Spleen (tissue), 11 donors: ENCODE data around the gene DCAF8L2. TPM values are rescaled to one million over a fixed set of nuclear protein-coding genes. Genes with fewer than 3 reads are reported as not detected.

Experiments
- DNase-seq: peaks from one replicate; pipeline ENCODE4 v3.0.0-alpha.2; 2020
- H3K27ac ChIP-seq, 8 donors: fragments of 200-600 bp; sonication (generic) in 7 of 8; 1 replicate in 4 of 8; 2 replicates in 4 of 8; pipeline versions ENCODE4 v1.5.0 to v1.8.0; 2016 to 2021; ENCODE audit warnings: inconsistent platforms in 4 of 8, mild to moderate bottlenecking in 4 of 8, moderate library complexity in 1 of 8
- H3K27me3 ChIP-seq, 7 donors: fragments of 200-600 bp; sonication (generic) in 6 of 7; replicated peaks in 1 of 7; 1 replicate in 4 of 7; 2 replicates in 3 of 7; pipeline versions ENCODE4 v1.5.0 to v1.8.0; 2016 to 2021; ENCODE audit warnings: inconsistent platforms in 3 of 7, mild to moderate bottlenecking in 1 of 7
- H3K36me3 ChIP-seq, 6 donors: fragments of 200-600 bp; sonication (generic) in 5 of 6; 1 replicate in 4 of 6; 2 replicates in 2 of 6; pipeline versions ENCODE4 v1.5.0 to v1.8.0; 2016 to 2021; ENCODE audit warnings: inconsistent platforms in 2 of 6
- H3K4me1 ChIP-seq, 6 donors: fragments of 200-600 bp; sonication (generic) in 5 of 6; 1 replicate in 3 of 6; 2 replicates in 3 of 6; pipeline versions ENCODE4 v1.5.0 to v1.8.0; 2016 to 2021; ENCODE audit warnings: inconsistent platforms in 3 of 6
- H3K4me3 ChIP-seq, 8 donors: fragments of 200-600 bp; sonication (generic) in 7 of 8; 1 replicate in 4 of 8; 2 replicates in 4 of 8; pipeline versions ENCODE4 v1.5.0 to v1.8.0; 2016 to 2021; ENCODE audit warnings: inconsistent platforms in 4 of 8, mild to moderate bottlenecking in 4 of 8, moderate library complexity in 2 of 8
- H3K9me3 ChIP-seq, 8 donors: fragments of 200-600 bp; sonication (generic) in 7 of 8; 1 replicate in 4 of 8; 2 replicates in 4 of 8; pipeline versions ENCODE4 v1.5.0 to v1.8.0; 2016 to 2021; ENCODE audit warnings: inconsistent platforms in 4 of 8
- POLR2A ChIP-seq, 3 donors: fragments of 450-650 bp; IDR thresholded peaks; one replicate each; pipeline ENCODE4 v1.5.1; 2017; ENCODE audit warnings: antibody characterized with exemption in 3 of 3, mild to moderate bottlenecking in 1 of 3
- POLR2AphosphoS5 ChIP-seq, 3 donors: sonication (generic); formaldehyde crosslinking; IDR thresholded peaks; one replicate each; pipeline ENCODE4 v1.5.1; 2017; ENCODE audit warnings: antibody characterized with exemption in 3 of 3
- WGBS, 5 donors: extraction: QIAGEN DNeasy Blood & Tissue Kit in 3 of 5; methylation state at CpG; one replicate each; pipeline versions ENCODE4 v1.1.5 to v1.1.7; 2013 to 2018; 5-methylcytosine and 5-hydroxymethylcytosine counted together
- intact Hi-C: fragments of 100-400 bp; cut with DNase I; formaldehyde crosslinking; loops from one replicate; pipeline ENCODE4 v1.15.0; 2023; ENCODE audit warnings: low total_unique reads
- polyA plus RNA-seq, 3 donors: library from polyadenylated mRNA; stranded (reverse); fragments of 200-250 nt; gene quantifications; one replicate each; pipeline ENCODE4 v1.2.1, GENCODE V29; 2013
- total RNA-seq, 7 donors: library from RNA; depleted of rRNA in 3 of 7; stranded (reverse); fragments of >200 nt in 3 of 7; fragmentation: NEBNext Ultra II Directional in 4 of 7; extraction: Animal tissue kit (Norgen Biotek cat#: 25700) in 4 of 7; gene quantifications; one replicate each; pipeline versions ENCODE4 v1.1.0 to v1.2.1, GENCODE V29; 2016 to 2021
- TF ChIP-seq, protein P1 (sequence below), 11 experiments: fragments of 200-600 bp in 7 of 11; fragments of 450-650 bp in 4 of 11; sonication (generic) in 4 of 11; IDR thresholded peaks in 8 of 11; conservative IDR thresholded peaks in 3 of 11; 1 replicate in 7 of 11; 2 replicates in 4 of 11; pipeline versions ENCODE4 v1.4.0 to v1.8.0; 2016 to 2021; ENCODE audit warnings: antibody characterized with exemption in 11 of 11, inconsistent platforms in 4 of 11, mild to moderate bottlenecking in 1 of 11
- donor health status: healthy with polysubstance abuse.
- donor health status: DM: no; HTN: no; CAD: no; lungs with moderate emphysema.
- donor health status: DM: no; HTN: no; CAD: no.
- donor health status: Bipolar disorder and iron deficiency.
- donor health status: healthy.
- donor health status: DM: no; HTN: no; CAD: no.
- donor health status: DM: yes; HTN: yes; CAD: no.

DCAF8L2 gene
- total and polyA plus RNA-seq, 10 donors = not detected

- H3K36me3 ChIP-seq = no peaks in the 10 kb centered on the region
- TF ChIP-seq POLR2A (IDR thresholded peaks at IDR 0.05) = no peak
- TF ChIP-seq, protein P1, sequence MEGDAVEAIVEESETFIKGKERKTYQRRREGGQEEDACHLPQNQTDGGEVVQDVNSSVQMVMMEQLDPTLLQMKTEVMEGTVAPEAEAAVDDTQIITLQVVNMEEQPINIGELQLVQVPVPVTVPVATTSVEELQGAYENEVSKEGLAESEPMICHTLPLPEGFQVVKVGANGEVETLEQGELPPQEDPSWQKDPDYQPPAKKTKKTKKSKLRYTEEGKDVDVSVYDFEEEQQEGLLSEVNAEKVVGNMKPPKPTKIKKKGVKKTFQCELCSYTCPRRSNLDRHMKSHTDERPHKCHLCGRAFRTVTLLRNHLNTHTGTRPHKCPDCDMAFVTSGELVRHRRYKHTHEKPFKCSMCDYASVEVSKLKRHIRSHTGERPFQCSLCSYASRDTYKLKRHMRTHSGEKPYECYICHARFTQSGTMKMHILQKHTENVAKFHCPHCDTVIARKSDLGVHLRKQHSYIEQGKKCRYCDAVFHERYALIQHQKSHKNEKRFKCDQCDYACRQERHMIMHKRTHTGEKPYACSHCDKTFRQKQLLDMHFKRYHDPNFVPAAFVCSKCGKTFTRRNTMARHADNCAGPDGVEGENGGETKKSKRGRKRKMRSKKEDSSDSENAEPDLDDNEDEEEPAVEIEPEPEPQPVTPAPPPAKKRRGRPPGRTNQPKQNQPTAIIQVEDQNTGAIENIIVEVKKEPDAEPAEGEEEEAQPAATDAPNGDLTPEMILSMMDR (IDR thresholded peaks at IDR 0.05 in 8 of 11, conservative IDR thresholded peaks at IDR 0.05 in 3 of 11) = no peak
- no peak for TF ChIP-seq POLR2AphosphoS5 (IDR thresholded peaks at IDR 0.05)
- H3K4me3 ChIP-seq = no peak overlapping the region
- H3K27me3 ChIP-seq = no peaks in the 10 kb centered on the region
- no peak for DNase-seq
- no peaks in the 10 kb centered on the region for H3K9me3 ChIP-seq
- H3K27ac ChIP-seq = no peak overlapping the region
- WGBS, 5 donors = 50 to 78% (median 60%) methylated on average over 2 of the region's 2 CpGs
- no peaks in the 10 kb centered on the region for H3K4me1 ChIP-seq
- intact Hi-C loops = no loop called here
These were observed 185.8 kb downstream of the DCAF8L2 start for GRCh38 chrX:27775984-27776383.

GRCh38 chrX:27796640-27797257 is 206.6 kb downstream of the DCAF8L2 start:
- 64 to 94% (median 71%) methylated on average over 6 of the region's 6 CpGs for WGBS, 5 donors
- TF ChIP-seq POLR2AphosphoS5 (IDR thresholded peaks at IDR 0.05) (no peak), POLR2A (IDR thresholded peaks at IDR 0.05) (no peak)
- TF ChIP-seq, protein P1 (IDR thresholded peaks at IDR 0.05 in 8 of 11, conservative IDR thresholded peaks at IDR 0.05 in 3 of 11) = no peak
- Histone ChIP-seq H3K4me3 (no peak overlapping the region), H3K9me3 (peaks cover 0 to 4% (median 0%) of the 10 kb centered on the region in 8 donors), H3K27ac (no peak overlapping the region), H3K36me3 (no peaks in the 10 kb centered on the region), H3K4me1 (no peaks in the 10 kb centered on the region), H3K27me3 (no peaks in the 10 kb centered on the region)
- no peak for DNase-seq
- intact Hi-C loops = no loop called here

DNA sequence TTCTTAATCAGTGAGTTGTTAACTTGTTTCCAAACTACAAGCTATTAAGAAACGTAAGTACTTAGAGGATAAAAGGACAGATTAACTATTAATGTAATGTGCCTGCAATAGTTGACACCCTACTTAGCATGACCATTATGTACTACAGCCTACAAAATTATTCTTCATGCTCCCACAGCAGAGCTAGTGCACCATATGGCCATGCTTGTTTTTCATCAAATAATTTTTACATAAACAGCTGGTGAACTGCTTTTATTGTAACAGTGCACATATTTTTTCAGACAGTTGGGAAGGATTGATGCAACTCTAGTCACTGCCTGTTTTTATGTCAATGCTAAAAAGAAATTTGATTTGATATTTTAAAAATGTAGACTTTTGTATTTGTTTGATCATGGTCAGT is 207.4 kb downstream of the DCAF8L2 start:
- intact Hi-C loops = no loop called here
- H3K36me3 ChIP-seq = no peaks in the 10 kb centered on the region
- peaks cover 0 to 4% (median 0%) of the 10 kb centered on the region in 8 donors for H3K9me3 ChIP-seq
- H3K4me1 ChIP-seq = no peaks in the 10 kb centered on the region
- 44 to 62% (median 55%) methylated on average over 1 of the region's 1 CpG for WGBS, 5 donors
- no peak overlapping the region for H3K27ac ChIP-seq
- H3K27me3 ChIP-seq = no peaks in the 10 kb centered on the region
- H3K4me3 ChIP-seq = no peak overlapping the region
- no peak for DNase-seq
- TF ChIP-seq POLR2AphosphoS5 (IDR thresholded peaks at IDR 0.05) (no peak), POLR2A (IDR thresholded peaks at IDR 0.05) (no peak)
- TF ChIP-seq, protein P1 (IDR thresholded peaks at IDR 0.05 in 8 of 11, conservative IDR thresholded peaks at IDR 0.05 in 3 of 11) = no peak

Other genes starting within 250 kb of the DCAF8L2 start
- gene PPP4R3C, start 127.0 kb upstream of the DCAF8L2 start, total RNA-seq = not detected
- not detected for gene PPP4R3C, start 127.0 kb upstream of the DCAF8L2 start, polyA plus RNA-seq
- not detected for gene MAGEB10, start 217.6 kb downstream of the DCAF8L2 start, total RNA-seq
- gene MAGEB10, start 217.6 kb downstream of the DCAF8L2 start, polyA plus RNA-seq = not detected